Left ventricle myocardium superior (tissue), 1 donor: ENCODE data around the gene PCNX3. TPM values are rescaled to one million over a fixed set of nuclear protein-coding genes. Genes with fewer than 3 reads are reported as not detected.
A peak's percentile ranks its signal among the peaks of the same experiment; 100 is the strongest.

Experiments used
- ATAC-seq: fragments of 200-7000 bp; cut with Tn5 transposase; one replicate; pipeline ENCODE4 v1.9.1; 2020; ENCODE audit warnings: mild to moderate bottlenecking, moderate library complexity
- DNase-seq: peaks from one replicate; pipeline ENCODE4 v3.0.0-alpha.2; 2020
- intact Hi-C: fragments of 100-400 bp; cut with micrococcal nuclease; formaldehyde crosslinking; loops from one replicate; pipeline ENCODE4 v1.11.0; 2022
- long read RNA-seq: library from polyadenylated mRNA; unstranded; transcript quantifications from one replicate; pipeline ENCODE4 v2.0.0, GENCODE V29; 2021
- total RNA-seq: library from RNA; stranded (reverse); fragmentation: NEBNext Ultra II Directional; extraction: Animal tissue kit (Norgen Biotek cat#: 25700); gene quantifications from one replicate; pipeline ENCODE4 v1.2.1, GENCODE V29; 2021
- donor health status: DM: no; HTN: yes; CAD: no; lungs with severe emphysema.

PCNX3 gene
- total RNA-seq, result 11.8 TPM
- long read RNA-seq, partial matches to known transcripts, result 7 of 9 reads
- long read RNA-seq, other reads (novel, unspliced or antisense), result 2 of 9 reads

DNA sequence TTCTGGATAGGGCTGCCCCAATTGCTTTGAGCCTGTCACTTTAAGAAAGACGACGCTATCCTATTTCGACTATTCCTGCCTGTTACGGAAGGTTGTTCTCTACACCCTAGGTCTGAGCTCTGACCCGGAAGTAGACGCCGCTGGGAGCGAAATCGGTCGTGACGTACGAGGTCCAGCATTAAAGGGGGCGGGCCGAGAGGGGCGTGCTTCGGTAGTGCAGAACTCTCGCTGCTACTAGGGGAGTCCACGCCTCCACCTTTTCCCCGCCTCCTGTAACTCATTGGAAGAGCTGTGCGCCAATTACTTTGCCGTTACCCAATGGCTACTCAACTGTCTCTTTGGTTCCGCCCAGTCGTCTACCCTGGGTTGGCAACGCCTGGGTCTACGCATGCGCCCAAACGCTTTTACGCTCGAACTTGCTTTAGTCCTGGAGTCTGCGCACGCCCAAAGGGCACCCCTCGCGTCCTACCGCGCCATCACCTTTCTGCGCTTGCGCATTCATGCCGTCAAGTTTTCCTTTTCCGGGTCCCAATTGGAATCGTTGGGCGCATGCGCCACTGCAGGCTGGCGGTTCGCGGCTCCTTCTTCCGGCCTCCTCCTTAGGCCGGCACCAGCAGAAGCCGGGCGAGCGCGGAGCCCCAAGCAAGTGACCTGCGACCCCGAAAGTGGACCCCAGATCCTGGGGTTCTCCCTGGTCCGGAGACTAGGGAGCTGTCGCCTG is at the start of gene PCNX3:
Gene PCNX3, plus strand, starts transcription at position 548 of the 721 bp plus-strand sequence. CDS start 536 bp downstream, outside the sequence.
- peak; percentile 81 for ATAC-seq
- intact Hi-C loops, result no loop called here
- DNase-seq, result peak; percentile 100

DNA sequence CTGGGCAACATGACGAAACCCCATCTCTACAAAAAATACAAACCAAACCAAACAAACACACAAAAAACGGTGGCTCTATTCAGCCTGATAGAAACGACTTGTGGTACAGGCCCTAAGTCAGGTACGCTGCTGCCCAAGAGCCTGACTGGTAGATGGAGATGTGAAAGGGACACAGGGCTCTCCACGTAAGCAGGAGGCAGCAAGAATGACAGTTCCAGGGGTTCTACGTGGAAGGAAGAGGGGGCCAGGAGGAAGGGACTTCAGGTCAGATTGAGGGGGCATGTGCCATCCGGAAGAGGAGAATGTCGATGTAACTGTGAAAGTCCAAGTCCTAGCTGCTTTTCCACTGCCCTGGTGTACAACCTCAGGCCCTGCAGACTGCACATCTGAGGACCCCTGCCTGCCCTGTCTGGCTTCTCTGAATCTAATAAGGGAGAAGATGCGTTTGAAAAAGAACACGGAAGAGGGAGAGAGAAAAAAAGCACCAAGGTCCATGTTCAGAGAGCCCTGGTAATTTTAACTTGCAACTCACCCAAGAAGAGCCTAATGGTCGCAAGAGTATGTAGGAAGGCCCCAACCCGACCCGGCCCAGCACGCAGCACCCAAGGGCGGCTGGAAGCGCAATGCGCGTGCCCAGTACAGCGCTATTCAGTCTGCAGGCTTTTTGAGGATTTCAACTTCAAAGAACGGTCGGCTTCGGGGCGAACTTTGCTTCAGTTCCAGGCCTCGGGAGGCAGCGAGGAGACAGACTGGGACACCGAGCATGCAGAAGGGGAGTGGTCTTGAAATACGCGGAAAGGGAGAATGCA is 46.2 kb upstream of the PCNX3 start:
- intact Hi-C loops, result no loop called here
- ATAC-seq, result peak; percentile 18
- no peak for DNase-seq

DNA sequence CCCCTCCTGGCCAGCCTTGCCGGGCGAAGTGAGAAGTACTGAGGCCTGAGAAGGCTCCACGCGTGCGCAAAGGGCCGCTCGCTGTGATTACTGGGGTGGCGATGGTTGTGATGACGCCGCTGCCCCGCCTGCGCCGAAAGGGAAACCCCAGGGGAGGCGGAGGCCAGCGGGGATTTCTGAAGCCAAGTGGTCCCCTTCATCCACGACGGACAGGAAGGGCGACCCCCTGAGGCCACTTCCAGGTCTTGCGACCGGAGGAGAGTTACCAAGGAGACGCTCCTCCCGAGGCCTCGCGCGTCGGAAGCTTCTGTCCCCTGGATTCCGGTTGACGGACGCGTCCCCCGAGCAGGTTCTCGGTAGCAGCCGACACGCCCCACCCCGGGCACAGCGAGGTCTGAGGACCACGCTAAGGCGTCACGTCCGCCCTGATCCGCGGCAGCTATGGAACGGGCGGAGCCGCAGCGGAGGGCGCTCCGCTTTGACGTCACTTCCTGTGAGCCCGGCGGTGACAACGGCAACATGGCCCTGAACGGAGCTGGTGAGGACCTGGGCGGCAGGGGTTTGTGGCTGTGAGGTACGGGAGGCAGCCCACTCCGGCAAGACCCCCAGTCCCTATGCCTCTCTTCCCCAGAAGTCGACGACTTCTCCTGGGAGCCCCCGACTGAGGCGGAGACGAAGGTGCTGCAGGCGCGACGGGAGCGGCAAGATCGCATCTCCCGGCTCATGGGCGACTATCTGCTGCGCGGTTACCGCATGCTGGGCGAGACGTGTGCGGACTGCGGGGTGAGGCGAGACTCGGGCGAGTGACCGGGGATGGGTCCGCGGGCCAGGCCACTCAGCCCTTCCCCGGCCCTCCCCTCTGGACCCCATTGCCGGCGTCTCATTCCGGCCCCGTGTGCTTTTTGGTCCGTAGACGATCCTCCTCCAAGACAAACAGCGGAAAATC is 45.3 kb upstream of the PCNX3 start, which contains the start of gene ZNRD2:
Gene ZNRD2, plus strand, starts transcription at position 505 of the 946 bp plus-strand sequence. Its CDS starts 15 bp downstream, at position 520.
- DNase-seq (peak; percentile 99), ATAC-seq (peak; percentile 84)
- intact Hi-C loops, result no loop called here

DNA sequence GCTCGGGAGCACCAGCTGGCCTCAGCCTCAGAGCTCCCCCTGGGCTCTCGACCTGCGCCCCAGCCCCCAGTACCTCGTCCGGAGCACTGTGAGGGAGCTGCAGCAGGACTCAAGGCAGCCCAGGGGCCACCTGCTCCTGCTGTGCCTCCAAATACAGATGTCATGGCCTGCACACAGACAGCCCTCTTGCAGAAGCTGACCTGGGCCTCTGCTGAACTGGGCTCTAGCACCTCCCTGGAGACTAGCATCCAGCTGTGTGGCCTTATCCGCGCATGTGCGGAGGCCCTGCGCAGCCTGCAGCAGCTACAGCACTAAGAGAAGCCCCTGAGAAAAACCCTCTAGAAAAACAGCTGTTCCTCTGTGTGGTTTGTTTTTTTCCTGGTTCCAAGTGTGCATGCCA is 44.2 kb upstream of the PCNX3 start:
- ATAC-seq (no peak), DNase-seq (no peak)
- intact Hi-C loops, result no loop called here

DNA sequence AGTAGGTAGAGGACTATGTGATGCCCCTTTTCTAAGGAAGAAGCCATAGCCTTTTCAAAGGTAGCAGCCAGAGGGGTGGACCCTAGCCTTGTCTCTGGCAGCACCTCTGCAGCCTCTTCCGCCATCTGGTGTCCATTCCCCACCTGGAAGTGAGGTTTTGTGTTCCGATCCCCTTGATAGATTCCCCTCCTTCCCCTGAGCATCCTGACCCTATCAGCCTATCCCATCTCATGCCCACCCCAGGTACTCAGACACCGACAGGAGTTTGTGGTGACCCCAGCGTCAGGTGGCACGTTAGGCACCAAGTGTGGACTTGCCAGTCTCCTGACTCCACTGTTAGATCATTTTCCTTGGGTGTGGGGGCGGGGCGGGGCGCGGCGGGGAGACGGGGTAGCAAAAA is 43.6 kb upstream of the PCNX3 start:
- ATAC-seq (no peak), DNase-seq (no peak)
- intact Hi-C loops, result no loop called here

GRCh38 chr11:65572356-65573051 is 43.1 kb upstream of the PCNX3 start, which contains the start of gene FAM89B:
FAM89B (plus strand) TSS chr11:65572538; CDS start chr11:65572670, 132 bp downstream.
- DNase-seq (peak; percentile 95), ATAC-seq (peak; percentile 20)
- intact Hi-C loops, result no loop called here

- ATAC-seq, result no peak
- intact Hi-C loops, result no loop called here
- DNase-seq, result peak; percentile 49
These were observed 42.0 kb upstream of the PCNX3 start for GRCh38 chr11:65573391-65574079.

DNA sequence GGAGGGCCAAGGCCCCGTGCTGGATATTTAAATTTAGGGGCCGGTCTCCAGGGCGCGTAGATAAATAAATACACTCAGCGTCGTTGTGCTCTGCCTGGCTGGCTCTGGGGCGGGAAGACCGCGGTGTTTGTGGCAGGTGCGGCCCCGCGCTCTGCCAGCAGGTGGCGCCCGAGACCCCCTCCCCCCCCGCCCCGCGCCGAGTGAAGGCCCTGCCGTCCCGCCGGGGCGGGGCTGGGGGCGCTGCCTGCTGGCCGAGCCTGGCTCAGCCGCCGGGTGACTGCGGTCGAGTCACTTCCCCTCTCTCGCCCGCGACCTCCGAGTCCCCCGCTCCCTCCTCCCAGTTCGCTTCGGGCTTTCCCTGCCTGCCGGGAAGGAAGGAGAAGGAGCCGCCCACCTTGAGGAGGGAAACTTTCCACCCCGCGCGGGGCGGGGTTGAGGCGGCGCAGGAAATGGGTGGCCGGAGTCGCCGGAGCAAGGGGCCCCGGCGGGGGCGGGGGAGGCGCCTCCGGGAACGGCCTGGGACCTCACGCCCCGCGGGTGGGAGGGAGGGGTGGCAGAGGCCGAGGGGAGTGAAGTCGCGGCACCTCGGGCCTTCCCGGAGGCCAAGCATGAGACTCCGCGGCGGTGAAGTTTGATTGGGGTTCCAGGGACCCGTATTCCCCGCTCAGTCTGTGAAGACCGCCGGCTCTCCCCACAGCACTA is 41.3 kb upstream of the PCNX3 start:
- ATAC-seq, result peak; percentile 56
- intact Hi-C loops, result no loop called here
- peak; percentile 95 for DNase-seq

DNA sequence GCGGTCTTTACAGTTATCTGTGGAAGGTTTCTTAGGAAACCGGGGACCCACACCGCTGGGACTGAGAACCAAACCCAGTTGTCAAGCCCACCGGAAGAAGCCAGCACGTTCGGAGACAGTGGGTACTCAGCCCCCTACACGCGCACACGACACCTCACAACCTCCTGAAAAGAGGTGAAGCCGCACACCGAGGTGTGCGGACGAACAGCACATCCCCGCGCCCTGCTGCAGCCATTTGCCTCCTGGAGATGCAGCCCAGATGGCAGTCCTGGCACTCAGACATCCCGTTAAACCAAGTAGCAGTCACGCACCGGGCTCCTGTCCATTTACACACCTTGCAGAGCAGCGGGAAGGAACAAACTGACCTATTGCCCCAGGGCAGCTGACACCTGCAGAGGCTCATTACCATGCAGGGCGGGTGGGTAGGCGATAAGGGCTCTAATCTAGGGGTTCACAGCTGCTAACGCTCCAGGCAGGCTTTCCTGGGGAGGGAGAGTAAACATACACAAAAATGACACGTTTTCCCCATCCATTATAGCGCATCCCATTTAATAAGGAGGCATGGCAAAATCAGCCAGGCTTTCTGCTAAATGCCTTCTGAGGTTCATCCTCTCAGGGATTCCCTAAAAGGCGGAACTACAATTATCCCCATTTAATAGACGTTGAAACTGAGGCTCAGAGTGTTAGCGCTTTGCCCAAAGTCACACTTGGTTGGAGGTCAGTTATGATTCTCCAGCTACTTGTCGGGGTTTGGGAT is 40.6 kb upstream of the PCNX3 start:
- ATAC-seq (no peak), DNase-seq (peak; percentile 44)
- intact Hi-C loops, result no loop called here

DNA sequence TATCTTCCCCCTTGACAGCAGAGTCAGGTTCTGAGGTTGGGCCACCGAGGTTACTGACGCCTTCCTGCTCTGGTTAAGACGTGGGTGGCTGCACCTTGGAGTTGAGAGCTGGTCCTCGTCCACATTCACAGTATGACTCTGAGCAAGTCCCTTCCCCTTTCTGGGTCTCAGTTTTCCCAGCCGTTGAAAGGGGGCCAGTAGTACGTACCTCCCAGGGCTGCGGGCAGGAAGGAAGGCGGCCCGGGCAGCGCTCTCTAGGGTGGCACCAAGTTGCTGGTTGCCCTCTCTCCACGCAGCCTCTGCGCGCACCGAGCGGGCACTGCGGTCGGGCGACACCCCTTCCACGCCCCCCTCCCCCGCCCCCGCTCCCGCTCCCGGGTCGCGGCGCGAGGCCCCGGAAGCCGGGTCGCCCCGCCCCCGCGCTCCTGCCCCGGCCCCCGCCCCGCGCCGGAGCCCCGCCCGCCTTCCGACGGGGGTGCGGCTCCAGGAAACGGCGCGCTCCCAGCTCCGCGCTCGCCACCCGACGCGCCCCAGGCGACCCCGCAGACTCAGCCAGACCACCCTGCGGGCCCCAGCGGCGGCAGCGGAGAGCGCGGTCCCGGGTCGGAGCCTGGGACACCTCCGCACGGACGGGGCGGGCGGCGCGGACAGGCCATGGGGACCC is 39.9 kb upstream of the PCNX3 start, which contains the start of gene EHBP1L1:
Gene EHBP1L1, plus strand, starts transcription at position 486 of the 664 bp plus-strand sequence. CDS start 250 bp downstream, outside the sequence.
- ATAC-seq, result peak; percentile 29
- peak; percentile 89 for DNase-seq
- intact Hi-C loops, result no loop called here

- intact Hi-C loops, result no loop called here
- no peak for ATAC-seq
- DNase-seq, result no peak
These were observed 39.2 kb upstream of the PCNX3 start for GRCh38 chr11:65576232-65576866.

DNA sequence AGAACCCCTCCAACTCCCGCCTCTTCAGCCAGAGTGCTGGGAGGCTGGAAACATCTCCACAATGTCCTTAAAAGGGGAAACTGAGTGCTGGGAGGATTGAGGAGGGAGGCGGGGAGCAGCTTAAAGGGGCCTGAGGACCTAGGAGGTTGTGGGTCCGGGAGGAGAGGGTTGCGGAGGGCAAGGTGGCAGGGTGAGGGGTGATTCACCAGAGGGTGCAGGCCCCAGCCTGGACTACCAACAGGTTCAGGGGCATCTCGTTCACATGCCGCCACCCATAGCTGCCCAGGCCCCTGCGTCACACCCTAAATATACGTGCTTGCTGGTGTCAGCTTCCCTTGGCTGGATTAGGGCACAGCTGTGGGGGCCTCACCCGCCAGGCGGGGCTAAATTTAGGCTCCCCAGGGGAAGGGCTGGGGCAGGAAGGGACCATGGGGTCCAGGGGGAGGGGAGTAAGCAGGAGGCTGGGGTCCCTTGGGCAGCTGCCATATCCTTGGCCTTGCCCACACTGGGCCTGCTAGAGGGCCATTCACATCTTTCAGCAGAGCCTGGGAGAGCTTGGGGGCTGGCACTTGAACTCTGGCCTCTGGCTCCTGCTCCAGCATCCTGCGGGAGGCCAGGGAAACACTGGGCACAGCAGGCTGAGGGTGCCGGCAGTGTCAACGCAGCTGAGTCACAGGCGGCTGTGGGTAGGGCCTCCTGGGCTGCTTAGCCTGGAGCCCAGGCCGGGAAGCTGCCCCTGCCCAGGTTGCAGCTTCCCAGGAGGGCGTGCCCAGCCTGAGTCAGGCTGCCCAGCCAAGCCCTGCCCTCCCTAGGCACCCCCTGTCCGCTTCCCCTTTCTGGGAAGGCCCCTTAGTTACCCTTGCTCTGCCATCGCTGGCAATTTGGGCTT is 38.5 kb upstream of the PCNX3 start:
- intact Hi-C loops, result no loop called here
- peak; percentile 43 for ATAC-seq
- peak; percentile 74 for DNase-seq

DNA sequence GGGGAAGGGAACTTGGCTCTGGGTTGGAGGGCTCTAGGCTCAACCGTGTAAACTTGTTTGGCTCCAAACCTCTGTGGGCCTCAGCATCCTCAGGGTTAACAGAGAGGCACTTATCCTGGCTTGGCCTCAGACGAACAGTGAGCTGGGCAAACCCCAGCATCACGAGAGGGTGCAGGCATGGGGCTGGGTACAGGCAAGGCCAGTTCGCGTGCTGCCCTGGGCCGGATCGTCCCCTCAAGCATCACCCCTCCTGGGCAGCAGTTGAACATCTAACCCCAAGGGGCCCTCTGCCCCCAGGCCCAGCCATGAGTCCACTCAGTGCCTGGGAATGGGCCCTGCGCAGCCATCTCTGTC is 37.8 kb upstream of the PCNX3 start:
- intact Hi-C loops, result no loop called here
- peak; percentile 0 for ATAC-seq
- DNase-seq, result no peak

DNA sequence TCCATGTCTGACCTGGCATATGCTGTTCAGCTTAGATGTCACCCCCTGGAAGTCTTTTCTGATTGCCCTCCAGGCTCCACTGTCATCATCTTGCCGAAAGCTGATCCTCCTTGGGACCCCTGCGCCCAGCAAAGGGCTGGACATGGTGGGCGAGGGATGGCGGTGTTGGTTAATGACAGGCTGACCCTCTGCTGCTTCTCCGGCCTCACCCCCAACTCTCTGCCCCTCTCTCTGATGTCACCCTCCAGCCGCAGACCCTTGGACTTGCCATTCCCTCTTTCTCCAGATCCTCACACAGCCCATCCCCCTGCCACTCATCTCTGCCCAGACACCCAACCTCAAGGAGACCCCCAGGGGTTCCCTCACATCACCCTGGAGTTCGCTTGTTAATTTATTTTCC is 37.4 kb upstream of the PCNX3 start:
- DNase-seq (no peak), ATAC-seq (no peak)
- intact Hi-C loops, result no loop called here

DNA sequence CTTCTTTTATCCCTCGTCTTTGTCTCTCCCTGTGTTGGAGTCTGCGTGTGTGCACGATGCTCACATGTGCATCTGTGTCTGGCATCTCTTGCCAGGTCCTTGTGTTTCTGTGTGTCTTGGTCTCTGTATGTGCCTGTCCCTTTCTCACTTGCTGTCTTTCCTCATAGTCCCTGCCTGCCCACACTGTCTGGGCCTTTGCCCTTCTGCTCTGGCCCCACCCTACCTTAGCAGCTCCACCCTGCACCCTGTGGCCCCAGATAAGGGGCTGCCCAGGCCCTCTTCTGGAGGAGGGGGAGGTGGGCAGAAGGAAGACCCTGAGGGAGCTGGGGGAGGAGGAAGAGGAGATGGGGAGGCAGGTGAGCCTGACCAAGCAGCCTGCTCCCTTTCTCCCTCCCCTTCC is 36.9 kb upstream of the PCNX3 start:
- no peak for DNase-seq
- intact Hi-C loops, result no loop called here
- ATAC-seq, result no peak
